ENCODE data around the gene DSCAML1. TPM values are rescaled to one million over a fixed set of nuclear protein-coding genes. Genes with fewer than 3 reads are reported as not detected.

DSCAML1 gene
- total and polyA plus RNA-seq, 9 of the 15 experiments (the other 6 are each of a cell fraction or from before 2014, with no cell fraction given) = not detected

- Histone ChIP-seq H3K27me3 (ENCODE audit: control insufficient read depth in 2 of 2, insufficient read depth in 2 of 2, low read length in 2 of 2) (peaks cover 0 to 4% of the 10 kb centered on the region in 2 experiments; a peak in 1 of 5 replicates), H3K27ac (ENCODE audit: extremely low read depth, low read depth, low read length) (no peak overlapping the region), H3K79me2 (ENCODE audit: control insufficient read depth, insufficient read depth, low read length) (no peaks in the 10 kb centered on the region), H3K4me2 (ENCODE audit: insufficient read depth, low read length) (no peak overlapping the region), H3K4me3 (no peak overlapping the region), H3K9me1 (ENCODE audit: control insufficient read depth, insufficient read depth, low read length) (no peaks in the 10 kb centered on the region), H4K20me1 (replicated peaks; ENCODE audit: control insufficient read depth, insufficient read depth, low read length) (no peaks in the 10 kb centered on the region), H3K9me3 (replicated peaks; ENCODE audit: control insufficient read depth, insufficient read depth, low read depth, low read length) (no peaks in the 10 kb centered on the region), H3K9ac (ENCODE audit: insufficient read depth in 1 of 2, low read depth in 2 of 2, low read length in 2 of 2) (no peak overlapping the region), H3K4me1 (replicated peaks in 1 of 2; ENCODE audit: control insufficient read depth in 2 of 2, insufficient read depth in 2 of 2, low read length in 2 of 2) (no peaks in the 10 kb centered on the region), H3K36me3 (ENCODE audit: control insufficient read depth, insufficient read depth, low read length) (no peaks in the 10 kb centered on the region), H2AFZ (ENCODE audit: low read depth, low read length) (no peak overlapping the region)
- ATAC-seq (no peak), DNase-seq (ENCODE audit: extremely low read depth in 1 of 4, low spot score in 3 of 4) (no peak), FAIRE-seq (no peak)
- POLR2A ChIA-PET = interaction anchor here (1.0 kb wide), 1 partner anchor 9 kb away, joined by 3 read pairs; no protein-coding TSS in a partner anchor
- CTCF ChIA-PET (ENCODE audit: low intra/inter-chr PET ratio) = no interaction called here
- BruUV-seq (replicated peaks) = no TSS peak
- in situ Hi-C loops (cut with MboI) = no loop called here
- WGBS (ENCODE audit: insufficient coverage, low coverage, missing lambda C conversion rate) = 0% methylated on average over 4 of the region's 4 CpGs
- intact Hi-C loops (cut with micrococcal nuclease) = loop anchor here (2.0 kb wide), 1 partner anchor 193 kb away; no protein-coding TSS in a partner anchor
- TF ChIP-seq EGR1 (conservative IDR thresholded peaks at IDR 0.05) (no peak), ZNF444 (CRISPR knock-in tag; IDR thresholded peaks at IDR 0.05) (no peak), ZFX (CRISPR knock-in tag; IDR thresholded peaks at IDR 0.05) (no peak), STAG1 (CRISPR knock-in tag; IDR thresholded peaks at IDR 0.05; ENCODE audit: borderline replicate concordance) (no peak), SP1 (CRISPR knock-in tag; IDR thresholded peaks at IDR 0.05) (no peak), KDM2B (CRISPR knock-in tag; IDR thresholded peaks at IDR 0.05) (no peak), RAD51 (IDR thresholded peaks at IDR 0.05; ENCODE audit: borderline replicate concordance, low read depth) (no peak), ZBTB11 (CRISPR knock-in tag; IDR thresholded peaks at IDR 0.05) (no peak), JUND (IDR thresholded peaks at IDR 0.05; ENCODE audit: borderline replicate concordance, low read depth, low read length) (no peak), JUND (tag; IDR thresholded peaks at IDR 0.05; ENCODE audit: borderline replicate concordance, low read depth, low read length) (no peak), ZHX1 (conservative IDR thresholded peaks at IDR 0.05; ENCODE audit: low read length) (no peak), ZNF57 (CRISPR knock-in tag; IDR thresholded peaks at IDR 0.05) (no peak), FOXP4 (CRISPR knock-in tag; IDR thresholded peaks at IDR 0.05; ENCODE audit: borderline replicate concordance) (no peak), MEF2A (IDR thresholded peaks at IDR 0.05; ENCODE audit: control insufficient read depth, low read depth, low read length) (no peak), ZNF311 (CRISPR knock-in tag; IDR thresholded peaks at IDR 0.05) (no peak), SMARCE1 (IDR thresholded peaks at IDR 0.05) (no peak)
Observed at GRCh38 chr11:117620086-117620485, 176.9 kb downstream of the DSCAML1 start.

All from K562 (cell line).